ENCODE data around the gene ID4. TPM values are rescaled to one million over a fixed set of nuclear protein-coding genes. Genes with fewer than 3 reads are reported as not detected.
"Not testable (repeated sequence)": the region's sequence is repeated elsewhere in the genome, so short reads cannot be mapped to it uniquely, and the experiment has no call there.

Gene ID4
- total RNA-seq, 1 donor from 2014 or later, result not detected

- H3K4me3 Mint-ChIP-seq, result no peak overlapping the region
- no peaks in the 10 kb centered on the region for H3K36me3 Mint-ChIP-seq (ENCODE audit: low read depth)
- peaks cover 4% of the 10 kb centered on the region for H3K27me3 Mint-ChIP-seq (ENCODE audit: insufficient read depth)
- intact Hi-C loops (cut with micrococcal nuclease), result no loop called here
- no peaks in the 10 kb centered on the region for H3K9me3 Mint-ChIP-seq
- H3K4me1 Mint-ChIP-seq (ENCODE audit: low read depth), result no peaks in the 10 kb centered on the region
- DNase-seq (ENCODE audit: low spot score), result no peak
- H3K27ac Mint-ChIP-seq, result no peak overlapping the region
Measured at GRCh38 chr6:19852927-19853326, 15.8 kb downstream of the ID4 start.

GRCh38 chr6:19854421-19855015, 17.3 kb downstream of the ID4 start:
- H3K27ac Mint-ChIP-seq; H3K27me3 Mint-ChIP-seq (ENCODE audit: insufficient read depth); intact Hi-C loops (cut with micrococcal nuclease); H3K9me3 Mint-ChIP-seq; H3K36me3 Mint-ChIP-seq (ENCODE audit: low read depth); H3K4me1 Mint-ChIP-seq (ENCODE audit: low read depth); DNase-seq (ENCODE audit: low spot score); H3K4me3 Mint-ChIP-seq: not testable (repeated sequence)

- Mint-ChIP-seq H3K36me3 (ENCODE audit: low read depth) (no peaks in the 10 kb centered on the region), H3K4me1 (ENCODE audit: low read depth) (no peaks in the 10 kb centered on the region), H3K27me3 (ENCODE audit: insufficient read depth) (no peaks in the 10 kb centered on the region), H3K4me3 (no peak overlapping the region), H3K27ac (no peak overlapping the region), H3K9me3 (no peaks in the 10 kb centered on the region)
- intact Hi-C loops (cut with micrococcal nuclease), result no loop called here
- no peak for DNase-seq (ENCODE audit: low spot score)
Measured at GRCh38 chr6:19855536-19855935, 18.4 kb downstream of the ID4 start.

- Mint-ChIP-seq H3K36me3 (ENCODE audit: low read depth) (no peaks in the 10 kb centered on the region), H3K4me1 (ENCODE audit: low read depth) (no peaks in the 10 kb centered on the region), H3K4me3 (no peak overlapping the region), H3K27me3 (ENCODE audit: insufficient read depth) (no peaks in the 10 kb centered on the region), H3K27ac (no peak overlapping the region), H3K9me3 (no peaks in the 10 kb centered on the region)
- intact Hi-C loops (cut with micrococcal nuclease), result no loop called here
- no peak for DNase-seq (ENCODE audit: low spot score)
Measured at GRCh38 chr6:19857139-19857538, 20.0 kb downstream of the ID4 start.

GRCh38 chr6:19857703-19858102, 20.5 kb downstream of the ID4 start:
- Mint-ChIP-seq H3K4me1 (ENCODE audit: low read depth) (no peaks in the 10 kb centered on the region), H3K4me3 (no peak overlapping the region), H3K27ac (no peak overlapping the region), H3K27me3 (ENCODE audit: insufficient read depth) (no peaks in the 10 kb centered on the region), H3K36me3 (ENCODE audit: low read depth) (no peaks in the 10 kb centered on the region), H3K9me3 (no peaks in the 10 kb centered on the region)
- intact Hi-C loops (cut with micrococcal nuclease), result no loop called here
- DNase-seq (ENCODE audit: low spot score), result no peak

GRCh38 chr6:19860235-19860877, 23.2 kb downstream of the ID4 start:
- Mint-ChIP-seq H3K9me3 (no peaks in the 10 kb centered on the region), H3K4me3 (no peak overlapping the region), H3K27ac (no peak overlapping the region), H3K4me1 (ENCODE audit: low read depth) (no peaks in the 10 kb centered on the region), H3K36me3 (ENCODE audit: low read depth) (no peaks in the 10 kb centered on the region), H3K27me3 (ENCODE audit: insufficient read depth) (peaks cover under 1% of the 10 kb centered on the region)
- DNase-seq (ENCODE audit: low spot score), result no peak
- intact Hi-C loops (cut with micrococcal nuclease), result no loop called here

- H3K36me3 Mint-ChIP-seq (ENCODE audit: low read depth), result no peaks in the 10 kb centered on the region
- H3K9me3 Mint-ChIP-seq, result no peaks in the 10 kb centered on the region
- H3K4me3 Mint-ChIP-seq, result no peak overlapping the region
- H3K27ac Mint-ChIP-seq, result no peak overlapping the region
- intact Hi-C loops (cut with micrococcal nuclease), result no loop called here
- DNase-seq (ENCODE audit: low spot score), result no peak
- H3K27me3 Mint-ChIP-seq (ENCODE audit: insufficient read depth), result peaks cover 2% of the 10 kb centered on the region
- no peaks in the 10 kb centered on the region for H3K4me1 Mint-ChIP-seq (ENCODE audit: low read depth)
Measured at GRCh38 chr6:19864285-19864684, 27.1 kb downstream of the ID4 start.

GRCh38 chr6:19865178-19865577, 28.0 kb downstream of the ID4 start:
- Mint-ChIP-seq H3K36me3 (ENCODE audit: low read depth) (no peaks in the 10 kb centered on the region), H3K9me3 (no peaks in the 10 kb centered on the region), H3K27me3 (ENCODE audit: insufficient read depth) (peaks cover 2% of the 10 kb centered on the region), H3K27ac (no peak overlapping the region), H3K4me1 (ENCODE audit: low read depth) (no peaks in the 10 kb centered on the region), H3K4me3 (no peak overlapping the region)
- DNase-seq (ENCODE audit: low spot score), result no peak
- intact Hi-C loops (cut with micrococcal nuclease), result no loop called here

GRCh38 chr6:19866173-19866984, 29.2 kb downstream of the ID4 start:
- Mint-ChIP-seq H3K27ac (no peak overlapping the region), H3K4me1 (ENCODE audit: low read depth) (no peaks in the 10 kb centered on the region), H3K36me3 (ENCODE audit: low read depth) (no peaks in the 10 kb centered on the region), H3K27me3 (ENCODE audit: insufficient read depth) (peaks cover 2% of the 10 kb centered on the region), H3K4me3 (no peak overlapping the region), H3K9me3 (no peaks in the 10 kb centered on the region)
- no peak for DNase-seq (ENCODE audit: low spot score)
- intact Hi-C loops (cut with micrococcal nuclease), result no loop called here

- H3K4me1 Mint-ChIP-seq (ENCODE audit: low read depth), result no peaks in the 10 kb centered on the region
- H3K4me3 Mint-ChIP-seq, result no peak overlapping the region
Measured at GRCh38 chr6:19866985-19867627, 29.9 kb downstream of the ID4 start.

GRCh38 chr6:19869464-19869863, 32.3 kb downstream of the ID4 start:
- no peak for DNase-seq (ENCODE audit: low spot score)
- no peaks in the 10 kb centered on the region for H3K9me3 Mint-ChIP-seq

More at GRCh38 chr6:19866985-19867627, 29.9 kb downstream of the ID4 start:
- intact Hi-C loops (cut with micrococcal nuclease), result no loop called here
- Mint-ChIP-seq H3K36me3 (ENCODE audit: low read depth) (no peaks in the 10 kb centered on the region), H3K27me3 (ENCODE audit: insufficient read depth) (peaks cover 2% of the 10 kb centered on the region), H3K27ac (no peak overlapping the region), H3K9me3 (no peaks in the 10 kb centered on the region)
- no peak for DNase-seq (ENCODE audit: low spot score)

GRCh38 chr6:19870322-19870721, 33.2 kb downstream of the ID4 start:
- H3K4me1 Mint-ChIP-seq (ENCODE audit: low read depth), result no peaks in the 10 kb centered on the region
- H3K27ac Mint-ChIP-seq, result no peak overlapping the region
- no peak for DNase-seq (ENCODE audit: low spot score)
- intact Hi-C loops (cut with micrococcal nuclease), result no loop called here
- H3K9me3 Mint-ChIP-seq, result no peaks in the 10 kb centered on the region
- H3K27me3 Mint-ChIP-seq (ENCODE audit: insufficient read depth), result peaks cover 2% of the 10 kb centered on the region
- H3K36me3 Mint-ChIP-seq (ENCODE audit: low read depth), result no peaks in the 10 kb centered on the region
- no peak overlapping the region for H3K4me3 Mint-ChIP-seq

More at GRCh38 chr6:19869464-19869863, 32.3 kb downstream of the ID4 start:
- Mint-ChIP-seq H3K4me3 (no peak overlapping the region), H3K36me3 (ENCODE audit: low read depth) (no peaks in the 10 kb centered on the region), H3K27me3 (ENCODE audit: insufficient read depth) (peaks cover 2% of the 10 kb centered on the region), H3K4me1 (ENCODE audit: low read depth) (no peaks in the 10 kb centered on the region), H3K27ac (no peak overlapping the region)
- intact Hi-C loops (cut with micrococcal nuclease), result no loop called here

GRCh38 chr6:19873031-19873430, 35.9 kb downstream of the ID4 start:
- no peaks in the 10 kb centered on the region for H3K36me3 Mint-ChIP-seq (ENCODE audit: low read depth)
- intact Hi-C loops (cut with micrococcal nuclease), result no loop called here
- no peaks in the 10 kb centered on the region for H3K27me3 Mint-ChIP-seq (ENCODE audit: insufficient read depth)
- no peak for DNase-seq (ENCODE audit: low spot score)
- H3K4me3 Mint-ChIP-seq, result no peak overlapping the region
- no peaks in the 10 kb centered on the region for H3K4me1 Mint-ChIP-seq (ENCODE audit: low read depth)
- H3K27ac Mint-ChIP-seq, result no peak overlapping the region
- no peaks in the 10 kb centered on the region for H3K9me3 Mint-ChIP-seq
